NCI-H2227 (cell line): Measurements from ENCODE around the gene TEX14.
A peak's percentile ranks its signal among the peaks of the same experiment; 100 is the strongest.
"Not testable (repeated sequence)": the region's sequence is repeated elsewhere in the genome, so short reads cannot be mapped to it uniquely, and the experiment has no call there.

Source experiments
- DNase-seq: peaks from one replicate; lab custom pipeline; 2025; ENCODE audit not compliant: unreplicated experiment; lab: John Stamatoyannopoulos, UW

TEX14 gene

GRCh38 chr17:58692239-58693055, 602 bp upstream of the TEX14 start, which contains the start of gene RAD51C:
RAD51C (plus strand) TSS chr17:58692602; CDS start chr17:58692644, 42 bp downstream.
- DNase-seq: peak; percentile 97

DNA sequence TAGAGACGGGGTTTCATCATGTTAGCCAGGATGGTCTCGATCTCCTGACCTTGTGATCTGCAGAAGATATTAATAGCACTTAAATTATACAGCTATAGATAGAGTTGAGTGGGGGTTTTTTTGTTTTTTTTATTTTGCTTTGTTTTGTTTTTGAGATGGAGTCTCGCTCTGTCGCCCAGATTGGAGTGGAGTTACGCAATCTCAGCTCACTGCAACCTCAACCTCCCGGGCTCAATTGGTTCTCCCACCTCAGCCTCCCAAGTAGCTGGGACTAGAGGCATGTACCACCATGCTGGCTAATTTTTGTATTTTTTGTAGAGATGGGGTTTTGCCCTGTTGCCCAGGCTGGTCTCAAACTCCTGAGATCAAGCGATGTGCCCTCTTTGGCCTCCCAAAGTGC, 1.8 kb downstream of the TEX14 start:
- DNase-seq: not testable (repeated sequence)

DNA sequence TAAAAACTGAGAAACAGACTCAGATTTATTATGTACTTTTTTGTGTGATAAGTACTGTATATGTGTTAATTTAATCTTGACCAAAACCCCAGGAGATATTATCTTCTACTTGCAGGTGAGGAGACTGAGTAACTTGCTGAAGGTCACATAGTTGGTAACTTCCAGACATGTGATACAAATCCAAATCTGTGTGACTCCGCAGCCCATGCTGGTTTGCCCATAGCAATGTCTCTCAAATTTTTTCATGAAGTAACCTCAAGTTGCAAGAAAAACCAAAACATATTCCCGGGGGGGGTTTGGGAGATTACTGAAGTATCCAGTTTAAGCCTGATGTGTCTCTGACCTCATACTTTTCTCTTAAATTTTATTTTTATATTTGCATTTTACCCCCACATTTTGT, 3.3 kb downstream of the TEX14 start:
- DNase-seq: no peak

GRCh38 chr17:58686980-58687379, 4.9 kb downstream of the TEX14 start:
- no peak for DNase-seq

DNA sequence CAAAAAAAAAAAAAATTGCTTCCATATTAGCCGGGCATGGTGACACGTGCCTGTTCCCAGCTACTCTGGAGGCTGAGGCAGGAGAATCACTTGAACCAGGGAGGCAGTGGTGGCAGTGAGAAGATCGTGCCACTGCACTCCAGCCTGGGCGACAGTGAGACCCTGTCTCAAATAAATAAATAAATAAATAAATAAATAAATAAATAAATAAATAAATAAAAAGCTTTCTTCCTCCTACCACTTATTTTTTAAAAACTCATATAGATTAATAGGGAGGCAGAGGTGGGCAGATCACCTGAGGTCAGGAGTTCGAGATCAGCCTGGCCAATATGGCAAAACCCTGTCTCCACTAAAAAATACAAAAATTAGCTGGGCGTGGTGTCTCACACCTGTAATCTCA, 7.4 kb downstream of the TEX14 start:
- not testable (repeated sequence) for DNase-seq

- no peak for DNase-seq
These were observed 7.8 kb downstream of the TEX14 start for GRCh38 chr17:58684003-58684402.

DNA sequence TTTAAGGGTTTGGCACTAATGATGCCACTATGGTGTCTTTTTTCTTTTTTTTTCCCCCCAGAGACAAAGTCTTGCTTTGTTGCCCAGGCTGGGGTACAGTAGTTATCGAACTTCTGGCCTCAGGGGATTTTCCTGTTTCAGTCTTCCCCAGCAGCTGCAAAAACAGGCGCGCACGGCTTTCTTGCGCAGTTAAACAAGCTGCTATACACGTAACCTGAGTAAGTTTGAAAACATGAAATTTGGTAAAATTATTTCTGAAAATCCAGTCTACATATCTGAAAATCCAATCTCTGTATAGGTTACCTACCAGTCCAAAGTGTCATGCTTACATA, 11.8 kb downstream of the TEX14 start:
- DNase-seq: no peak

- peak; percentile 80 for DNase-seq
These were observed 12.4 kb downstream of the TEX14 start for GRCh38 chr17:58679263-58680037.

DNA sequence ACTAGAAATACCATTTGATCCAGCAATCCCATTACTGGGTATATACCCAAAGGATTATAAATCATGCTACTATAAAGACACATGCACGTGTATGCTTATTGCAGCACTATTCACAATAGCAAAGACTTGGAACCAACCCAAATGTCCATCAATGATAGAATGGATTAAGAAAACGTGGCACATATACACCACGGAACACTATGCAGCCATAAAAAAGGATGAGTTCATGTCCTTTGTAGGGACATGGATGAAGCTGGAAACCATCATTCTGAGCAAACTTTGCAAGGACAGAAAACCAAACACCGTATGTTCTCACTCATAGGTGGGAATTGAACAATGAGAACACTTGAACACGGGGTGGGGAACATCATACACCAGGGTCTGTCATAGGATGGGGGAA, 13.6 kb downstream of the TEX14 start:
- not testable (repeated sequence) for DNase-seq

- DNase-seq: no peak
These were observed 14.5 kb downstream of the TEX14 start for GRCh38 chr17:58677194-58677880.

- DNase-seq: peak; percentile 13
These were observed 19.9 kb downstream of the TEX14 start for GRCh38 chr17:58671969-58672368.

DNA sequence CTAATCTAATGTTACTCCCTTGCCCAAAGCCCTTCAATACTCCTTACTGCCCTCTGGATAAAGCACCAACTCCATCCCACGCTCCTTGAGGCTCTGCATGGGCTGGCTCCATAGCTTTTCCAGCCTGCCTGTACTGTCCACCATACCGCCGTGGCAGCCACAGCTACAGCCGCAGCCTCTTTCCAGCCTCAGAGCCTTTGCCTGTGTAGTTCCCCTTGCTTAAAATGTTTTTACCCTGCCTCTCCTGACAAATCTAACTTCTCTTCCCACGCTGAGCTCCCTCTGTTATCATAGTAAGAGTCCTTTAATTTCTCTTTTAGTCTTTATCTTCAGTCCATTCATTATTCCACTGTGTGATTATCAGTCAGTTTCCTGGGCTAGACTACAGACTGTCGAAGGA, 22.0 kb downstream of the TEX14 start:
- DNase-seq: no peak

DNA sequence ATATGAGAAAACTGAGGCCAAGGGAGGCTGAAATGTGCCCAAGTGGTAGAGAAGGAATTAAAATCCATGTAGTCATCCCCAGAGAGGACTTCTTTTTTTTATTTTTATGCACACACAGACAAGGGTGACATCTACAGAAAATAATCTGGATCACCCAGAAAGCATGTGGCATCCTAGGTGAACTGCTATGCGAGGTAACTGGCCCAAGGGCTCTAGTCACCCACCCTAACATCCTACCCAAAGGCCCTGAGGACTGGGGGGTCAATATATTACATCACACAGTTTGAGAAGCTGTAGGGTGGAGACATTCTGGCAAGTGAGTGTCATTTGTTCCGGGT, 23.3 kb downstream of the TEX14 start:
- DNase-seq: no peak

- no peak for DNase-seq
These were observed 23.8 kb downstream of the TEX14 start for GRCh38 chr17:58667934-58668597.

DNA sequence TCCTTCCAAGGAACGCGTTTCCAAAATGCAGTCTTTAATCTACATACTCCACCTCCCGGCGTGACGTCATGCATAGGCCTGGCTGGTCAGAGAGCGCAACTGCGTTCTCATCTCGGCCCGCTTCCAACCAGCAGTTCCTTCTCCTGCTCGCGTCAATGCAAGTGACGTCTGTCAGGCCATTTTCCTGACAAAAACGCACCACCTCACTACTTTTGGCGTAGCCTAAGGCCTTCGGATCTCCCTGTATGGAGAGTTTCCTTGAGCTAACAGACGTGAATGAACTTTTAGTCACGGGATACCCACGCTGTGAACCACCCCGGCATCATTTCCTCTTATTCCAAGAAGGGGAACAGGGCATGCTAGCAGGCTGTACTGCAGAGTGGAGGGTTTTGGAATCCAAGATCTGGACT, 25.0 kb downstream of the TEX14 start:
- DNase-seq: peak; percentile 97

- peak; percentile 95 for DNase-seq
These were observed 25.6 kb downstream of the TEX14 start for GRCh38 chr17:58665946-58666857.

DNA sequence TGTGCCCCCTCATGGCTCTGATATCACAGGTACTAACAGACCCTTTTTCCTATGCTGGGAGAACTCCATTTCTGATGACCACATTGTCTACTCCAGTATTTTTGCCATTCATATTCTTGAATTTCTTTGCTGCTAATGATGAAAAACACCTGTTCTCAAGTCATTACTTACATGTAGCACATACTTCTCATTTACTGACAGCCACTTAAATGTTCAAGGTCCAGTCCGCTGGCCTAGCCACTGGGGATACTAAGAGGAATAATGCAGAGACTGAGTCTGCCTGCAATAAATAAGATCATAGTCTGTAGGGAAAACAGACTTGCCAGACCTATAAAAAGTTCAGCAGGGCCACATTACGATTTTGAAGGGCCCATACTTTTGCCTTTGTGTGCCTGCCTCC, 27.5 kb downstream of the TEX14 start:
- no peak for DNase-seq

GRCh38 chr17:58661499-58661898, 30.3 kb downstream of the TEX14 start:
- DNase-seq: no peak

GRCh38 chr17:58660621-58661020, 31.2 kb downstream of the TEX14 start:
- DNase-seq: no peak

- not testable (repeated sequence) for DNase-seq
These were observed 32.1 kb downstream of the TEX14 start for GRCh38 chr17:58659714-58660084.
